IPS-18a (cell line): ENCODE data around the gene ANKRD11.

Experiments used
- H3K27ac ChIP-seq: one replicate; pipeline ENCODE4 v1.5.1; 2013; ENCODE audit warnings: low read length
- H3K27me3 ChIP-seq: one replicate; pipeline ENCODE4 v1.6.1; 2013; ENCODE audit warnings: mild to moderate bottlenecking, low read length; ENCODE audit not compliant: control insufficient read depth, insufficient read depth
- H3K36me3 ChIP-seq: one replicate; pipeline ENCODE4 v1.6.1; 2013; ENCODE audit warnings: low read depth, low read length; ENCODE audit not compliant: control insufficient read depth
- H3K4me1 ChIP-seq: one replicate; pipeline ENCODE4 v1.6.1; 2013; ENCODE audit warnings: low read depth, low read length; ENCODE audit not compliant: control insufficient read depth
- H3K4me3 ChIP-seq: one replicate; pipeline ENCODE4 v1.5.1; 2013; ENCODE audit warnings: low read length
- H3K9ac ChIP-seq: one replicate; pipeline ENCODE4 v1.6.1; 2013; ENCODE audit warnings: mild to moderate bottlenecking, low read length, moderate library complexity
- H3K9me3 ChIP-seq: one replicate; pipeline ENCODE4 v1.6.1; 2013; ENCODE audit warnings: low read depth, low read length; ENCODE audit not compliant: control insufficient read depth

Gene ANKRD11

GRCh38 chr16:89446136-89446974 lies 44.0 kb downstream of the ANKRD11 start:
- Histone ChIP-seq H3K4me1 (peaks cover 19% of the 10 kb centered on the region), H3K9me3 (no peaks in the 10 kb centered on the region), H3K27me3 (no peaks in the 10 kb centered on the region), H3K36me3 (no peaks in the 10 kb centered on the region), H3K27ac (no peak overlapping the region), H3K4me3 (no peak overlapping the region), H3K9ac (no peak overlapping the region)

DNA sequence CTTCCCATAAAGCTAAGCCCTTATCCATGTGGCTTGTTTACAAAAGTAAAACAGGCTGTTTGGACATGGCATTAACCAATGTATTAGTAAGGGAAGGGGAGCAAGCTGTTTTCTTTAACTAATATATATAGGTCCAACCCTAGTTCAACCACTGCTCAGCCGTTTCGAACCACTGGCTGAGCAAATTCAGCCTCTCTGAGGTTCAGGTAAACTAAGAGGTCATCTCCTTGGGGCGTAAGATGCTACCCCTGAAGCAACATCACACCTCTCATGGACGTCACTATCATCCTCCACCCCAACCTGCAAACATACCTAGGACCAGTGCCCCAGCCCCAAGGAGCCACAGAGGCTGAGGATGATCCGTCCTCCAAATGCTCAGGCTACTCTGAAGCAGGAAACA lies 45.2 kb downstream of the ANKRD11 start:
- no peaks in the 10 kb centered on the region for H3K9me3 ChIP-seq

GRCh38 chr16:89444728-89445127 lies 45.6 kb downstream of the ANKRD11 start:
- H3K9me3 ChIP-seq: no peaks in the 10 kb centered on the region
- H3K27ac ChIP-seq: no peak overlapping the region
- H3K27me3 ChIP-seq: no peaks in the 10 kb centered on the region
- H3K36me3 ChIP-seq: no peaks in the 10 kb centered on the region
- peaks cover 19% of the 10 kb centered on the region for H3K4me1 ChIP-seq
- no peak overlapping the region for H3K4me3 ChIP-seq
- no peak overlapping the region for H3K9ac ChIP-seq

More for the DNA sequence above, 45.2 kb downstream of the ANKRD11 start:
- Histone ChIP-seq H3K9ac (no peak overlapping the region), H3K4me3 (no peak overlapping the region), H3K36me3 (no peaks in the 10 kb centered on the region), H3K4me1 (peaks cover 19% of the 10 kb centered on the region), H3K27me3 (no peaks in the 10 kb centered on the region), H3K27ac (no peak overlapping the region)

DNA sequence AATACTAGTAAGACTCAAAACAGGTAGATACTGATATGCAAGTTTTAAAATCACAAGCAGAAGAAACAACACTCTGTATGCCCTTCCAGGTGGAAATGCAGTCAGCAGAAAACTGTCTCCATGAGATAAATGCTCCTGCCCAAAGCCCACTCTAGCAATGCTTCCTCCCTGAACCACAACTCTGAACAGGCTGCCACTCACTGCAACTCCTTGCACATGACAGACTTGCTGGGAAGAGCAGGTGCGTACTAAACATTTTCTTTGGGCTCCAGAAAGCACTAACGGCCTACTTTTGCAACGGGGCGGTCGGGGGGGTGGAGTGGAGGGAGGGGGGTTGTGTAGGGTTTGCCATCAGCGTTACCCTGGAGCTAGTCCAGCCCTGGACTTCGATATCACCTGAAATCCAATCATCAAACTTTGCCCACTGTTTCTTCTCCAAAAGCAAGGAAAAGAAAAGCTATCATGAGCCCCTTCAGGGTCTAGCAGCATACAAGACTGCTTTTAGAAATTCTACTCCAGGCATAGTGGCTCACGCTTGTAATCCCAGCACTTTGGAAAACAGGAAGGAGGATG lies 46.1 kb downstream of the ANKRD11 start:
- Histone ChIP-seq H3K27ac (no peak overlapping the region), H3K4me3 (no peak overlapping the region), H3K36me3 (no peaks in the 10 kb centered on the region), H3K27me3 (no peaks in the 10 kb centered on the region), H3K4me1 (peaks cover 19% of the 10 kb centered on the region), H3K9ac (no peak overlapping the region), H3K9me3 (no peaks in the 10 kb centered on the region)

DNA sequence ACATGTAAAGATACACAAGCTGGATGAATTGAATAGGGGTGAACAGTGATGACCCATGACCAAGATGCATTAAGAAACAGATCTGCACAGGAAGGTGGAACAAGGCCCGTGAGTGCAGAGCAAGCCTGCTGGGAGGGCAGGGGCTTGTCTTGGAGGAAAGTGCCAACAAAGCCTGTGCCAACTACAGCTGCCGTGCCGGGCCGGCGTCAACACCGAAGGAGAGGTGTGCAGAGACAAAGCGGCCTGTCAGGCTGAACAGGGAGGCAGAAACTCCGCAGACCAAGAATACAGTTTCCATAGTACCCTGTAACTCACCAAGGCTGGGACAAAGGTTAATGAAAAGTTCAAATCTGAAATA lies 46.7 kb downstream of the ANKRD11 start:
- Histone ChIP-seq H3K9ac (no peak overlapping the region), H3K4me1 (peaks cover 19% of the 10 kb centered on the region), H3K4me3 (no peak overlapping the region), H3K36me3 (no peaks in the 10 kb centered on the region), H3K27me3 (no peaks in the 10 kb centered on the region), H3K9me3 (no peaks in the 10 kb centered on the region), H3K27ac (no peak overlapping the region)

GRCh38 chr16:89442990-89443726 lies 47.2 kb downstream of the ANKRD11 start:
- Histone ChIP-seq H3K9me3 (no peaks in the 10 kb centered on the region), H3K4me1 (peaks cover 19% of the 10 kb centered on the region), H3K27ac (no peak overlapping the region), H3K9ac (no peak overlapping the region), H3K36me3 (no peaks in the 10 kb centered on the region), H3K4me3 (no peak overlapping the region), H3K27me3 (no peaks in the 10 kb centered on the region)

DNA sequence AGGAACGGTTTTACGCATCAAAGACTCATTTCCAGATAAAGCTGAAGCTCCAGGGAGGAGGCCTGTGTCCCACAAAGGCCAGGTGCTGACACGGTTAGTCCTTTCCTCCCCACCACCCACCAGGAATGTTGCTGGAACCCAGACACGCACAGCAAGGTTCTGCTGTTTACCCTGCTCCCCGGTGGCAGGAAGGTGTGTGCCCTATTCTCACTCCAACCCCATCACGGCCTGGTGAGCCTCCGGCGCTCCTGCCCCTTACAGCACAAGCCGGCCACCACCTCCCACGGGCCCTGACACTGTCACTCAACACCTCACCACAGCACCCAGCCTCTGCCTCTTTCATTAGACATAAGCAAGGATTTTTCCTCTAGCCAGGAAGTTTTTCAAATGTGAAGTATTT lies 47.8 kb downstream of the ANKRD11 start:
- Histone ChIP-seq H3K9me3 (no peaks in the 10 kb centered on the region), H3K4me1 (peaks cover 19% of the 10 kb centered on the region), H3K4me3 (no peak overlapping the region), H3K27me3 (no peaks in the 10 kb centered on the region), H3K9ac (no peak overlapping the region), H3K27ac (peak overlapping the region; percentile 11), H3K36me3 (no peaks in the 10 kb centered on the region)

- Histone ChIP-seq H3K4me3 (no peak overlapping the region), H3K4me1 (peaks cover 19% of the 10 kb centered on the region), H3K9me3 (no peaks in the 10 kb centered on the region), H3K27me3 (no peaks in the 10 kb centered on the region), H3K36me3 (no peaks in the 10 kb centered on the region), H3K27ac (no peak overlapping the region), H3K9ac (no peak overlapping the region)
Measured at GRCh38 chr16:89439659-89440058, 50.7 kb downstream of the ANKRD11 start.

GRCh38 chr16:89437991-89438390 lies 52.4 kb downstream of the ANKRD11 start:
- H3K9ac ChIP-seq: no peak overlapping the region
- H3K36me3 ChIP-seq: no peaks in the 10 kb centered on the region

DNA sequence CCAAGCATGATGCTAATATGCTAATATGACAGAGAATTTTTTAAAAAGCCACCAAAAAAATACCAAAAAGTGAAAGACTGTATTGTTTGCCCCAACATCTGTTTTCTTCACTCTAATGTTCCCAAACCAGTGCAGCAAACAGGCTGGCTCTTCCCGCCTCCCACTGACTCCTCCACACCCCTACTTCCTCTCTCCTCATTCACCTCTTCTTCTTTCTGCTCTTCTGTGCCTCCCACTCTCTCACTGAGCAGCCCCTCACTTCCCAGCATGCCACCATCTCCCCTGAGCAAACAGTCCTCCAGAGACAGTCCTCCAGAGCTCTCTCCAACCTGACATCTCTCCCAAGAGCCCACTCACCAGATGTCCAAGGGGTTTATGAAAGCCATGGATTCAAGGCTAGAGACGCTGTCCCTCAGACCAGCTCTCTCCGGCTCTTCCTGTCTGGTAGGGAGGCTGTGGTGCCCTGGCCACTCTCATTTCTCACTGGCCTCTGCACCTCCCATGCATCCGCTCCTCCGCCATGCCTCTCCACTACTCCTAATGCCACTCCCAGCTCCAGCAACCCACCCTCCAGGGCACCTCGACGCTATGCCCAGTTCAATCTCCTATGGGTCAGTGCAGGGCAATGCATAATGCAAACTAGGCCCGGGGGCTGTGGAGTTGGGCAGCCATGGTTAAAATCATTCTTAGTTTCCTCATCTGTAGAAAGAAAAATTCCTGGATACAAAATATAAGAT lies 52.9 kb downstream of the ANKRD11 start:
- no peak overlapping the region for H3K9ac ChIP-seq
- H3K4me3 ChIP-seq: no peak overlapping the region
- no peak overlapping the region for H3K27ac ChIP-seq
- H3K4me1 ChIP-seq: peaks cover 8% of the 10 kb centered on the region
- no peaks in the 10 kb centered on the region for H3K9me3 ChIP-seq
- no peaks in the 10 kb centered on the region for H3K36me3 ChIP-seq
- no peaks in the 10 kb centered on the region for H3K27me3 ChIP-seq

More at GRCh38 chr16:89437991-89438390, 52.4 kb downstream of the ANKRD11 start:
- Histone ChIP-seq H3K9me3 (no peaks in the 10 kb centered on the region), H3K4me1 (peaks cover 11% of the 10 kb centered on the region), H3K27ac (no peak overlapping the region), H3K27me3 (no peaks in the 10 kb centered on the region), H3K4me3 (no peak overlapping the region)

DNA sequence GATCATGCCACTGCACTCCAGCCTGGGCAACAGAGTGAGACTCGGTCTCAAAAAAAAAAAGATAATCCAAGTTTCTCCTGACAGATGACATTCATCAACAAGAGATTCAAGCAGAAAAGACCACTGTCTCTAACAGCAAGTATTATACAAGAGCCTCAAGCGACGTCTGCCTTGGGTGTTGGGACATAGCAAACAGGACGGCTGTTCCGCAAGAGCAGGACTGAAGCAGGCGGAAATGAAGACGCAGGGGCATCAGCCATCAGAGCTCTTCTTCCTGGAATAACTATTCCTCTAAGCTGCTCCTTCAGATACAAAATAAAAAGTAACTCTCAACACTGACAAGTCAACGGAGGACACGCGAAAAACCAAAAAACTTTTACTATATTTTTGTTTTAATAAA lies 54.0 kb downstream of the ANKRD11 start:
- Histone ChIP-seq H3K36me3 (no peaks in the 10 kb centered on the region), H3K9me3 (no peaks in the 10 kb centered on the region), H3K4me3 (no peak overlapping the region), H3K27ac (no peak overlapping the region), H3K27me3 (no peaks in the 10 kb centered on the region), H3K9ac (no peak overlapping the region), H3K4me1 (peaks cover 16% of the 10 kb centered on the region)
